Psoas muscle (tissue), 8 donors: ENCODE results near the gene SUPT4H1. TPM values are rescaled to one million over a fixed set of nuclear protein-coding genes. Genes with fewer than 3 reads are reported as not detected.

Source experiments
- ATAC-seq, 4 donors: fragments of 200-7000 bp; cut with Tn5 transposase; one replicate each; pipeline ENCODE4 v1.9.1; 2020; ENCODE audit warnings: moderate library complexity in 3 of 4, mild to moderate bottlenecking in 2 of 4
- DNase-seq, 2 donors: peaks; one replicate each; pipeline ENCODE4 v3.0.0-alpha.2; 2020
- H3K27ac ChIP-seq: fragments of 200-600 bp; one replicate; pipeline ENCODE4 v1.8.0; 2022
- H3K27me3 ChIP-seq, 3 donors: fragments of 200-600 bp in 1 of 3; one replicate each; pipeline versions ENCODE4 v1.6.1 to v1.8.0; 2013 to 2022; ENCODE audit warnings: low read length in 2 of 3, mild to moderate bottlenecking in 2 of 3, moderate library complexity in 1 of 3; ENCODE audit not compliant: insufficient read depth in 3 of 3
- H3K36me3 ChIP-seq, 2 donors: fragments of 200-600 bp in 1 of 2; one replicate each; pipeline versions ENCODE4 v1.6.1 to v1.8.0; 2013 to 2022; ENCODE audit warnings: low read depth in 1 of 2, mild to moderate bottlenecking in 1 of 2, moderate library complexity in 1 of 2; ENCODE audit not compliant: insufficient read depth in 1 of 2
- H3K4me1 ChIP-seq: fragments of 200-600 bp; one replicate; pipeline ENCODE4 v1.8.0; 2022
- H3K4me3 ChIP-seq: fragments of 200-600 bp; one replicate; pipeline ENCODE4 v1.8.0; 2022; ENCODE audit warnings: mild to moderate bottlenecking
- H3K9me3 ChIP-seq: fragments of 200-600 bp; one replicate; pipeline ENCODE4 v1.8.0; 2022
- WGBS, 3 donors: extraction: QIAGEN DNeasy Blood & Tissue Kit; methylation state at CpG; one replicate each; pipeline versions ENCODE4 v1.1.6 to v1.1.7; 2013; 5-methylcytosine and 5-hydroxymethylcytosine counted together
- intact Hi-C, 2 donors: fragments of 100-400 bp; cut with DNase I; formaldehyde crosslinking; loops; one replicate each; pipeline versions ENCODE4 v1.11.0 to v1.14.2; 2022
- polyA plus RNA-seq, 3 donors: library from polyadenylated mRNA; stranded (reverse); fragments of 200-250 nt; gene quantifications; one replicate each; pipeline ENCODE4 v1.2.3, GENCODE V29; 2013
- total RNA-seq, 4 donors: library from RNA; stranded (reverse); fragmentation: NEBNext Ultra II Directional in 2 of 4; extraction: Animal tissue kit (Norgen Biotek cat#: 25700) in 2 of 4; gene quantifications; one replicate each; pipeline versions ENCODE4 v1.2.1 to v1.2.4, GENCODE V29; 2021 to 2023
- TF ChIP-seq, protein P1 (sequence below): fragments of 200-600 bp; IDR thresholded peaks from one replicate; pipeline ENCODE4 v1.8.0; 2022; ENCODE audit warnings: antibody characterized with exemption
- donor health status: healthy with polysubstance abuse.
- donor health status: DM: no; HTN: no; CAD: no; lungs with moderate emphysema.
- donor health status: Bipolar disorder and iron deficiency.
- donor health status: healthy.
- donor health status: DM: yes; HTN: yes; CAD: no.
- donor health status: DM: no; HTN: no; CAD: no.
- donor health status: DM: no; HTN: no; CAD: no.
- donor health status: DM: yes; HTN: yes; CAD: no.

Gene SUPT4H1
- total and polyA plus RNA-seq, 7 donors = 52.1 to 86.8 (median 58.2) TPM

- Histone ChIP-seq H3K4me3 (no peak overlapping the region), H3K27ac (no peak overlapping the region), H3K36me3 (peaks cover 0 to 18% of the 10 kb centered on the region in 2 donors), H3K9me3 (no peaks in the 10 kb centered on the region), H3K27me3 (peaks cover 0 to 9% (median 0%) of the 10 kb centered on the region in 3 donors), H3K4me1 (no peaks in the 10 kb centered on the region)
- ATAC-seq (no peak), DNase-seq (no peak)
- intact Hi-C loops = no loop called here
- TF ChIP-seq, protein P1, sequence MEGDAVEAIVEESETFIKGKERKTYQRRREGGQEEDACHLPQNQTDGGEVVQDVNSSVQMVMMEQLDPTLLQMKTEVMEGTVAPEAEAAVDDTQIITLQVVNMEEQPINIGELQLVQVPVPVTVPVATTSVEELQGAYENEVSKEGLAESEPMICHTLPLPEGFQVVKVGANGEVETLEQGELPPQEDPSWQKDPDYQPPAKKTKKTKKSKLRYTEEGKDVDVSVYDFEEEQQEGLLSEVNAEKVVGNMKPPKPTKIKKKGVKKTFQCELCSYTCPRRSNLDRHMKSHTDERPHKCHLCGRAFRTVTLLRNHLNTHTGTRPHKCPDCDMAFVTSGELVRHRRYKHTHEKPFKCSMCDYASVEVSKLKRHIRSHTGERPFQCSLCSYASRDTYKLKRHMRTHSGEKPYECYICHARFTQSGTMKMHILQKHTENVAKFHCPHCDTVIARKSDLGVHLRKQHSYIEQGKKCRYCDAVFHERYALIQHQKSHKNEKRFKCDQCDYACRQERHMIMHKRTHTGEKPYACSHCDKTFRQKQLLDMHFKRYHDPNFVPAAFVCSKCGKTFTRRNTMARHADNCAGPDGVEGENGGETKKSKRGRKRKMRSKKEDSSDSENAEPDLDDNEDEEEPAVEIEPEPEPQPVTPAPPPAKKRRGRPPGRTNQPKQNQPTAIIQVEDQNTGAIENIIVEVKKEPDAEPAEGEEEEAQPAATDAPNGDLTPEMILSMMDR = no peak
- 84 to 87% (median 86%) methylated on average over 5 of the region's 5 CpGs for WGBS, 3 donors
These were observed 11.6 kb downstream of the SUPT4H1 start for GRCh38 chr17:58340405-58340876.

DNA sequence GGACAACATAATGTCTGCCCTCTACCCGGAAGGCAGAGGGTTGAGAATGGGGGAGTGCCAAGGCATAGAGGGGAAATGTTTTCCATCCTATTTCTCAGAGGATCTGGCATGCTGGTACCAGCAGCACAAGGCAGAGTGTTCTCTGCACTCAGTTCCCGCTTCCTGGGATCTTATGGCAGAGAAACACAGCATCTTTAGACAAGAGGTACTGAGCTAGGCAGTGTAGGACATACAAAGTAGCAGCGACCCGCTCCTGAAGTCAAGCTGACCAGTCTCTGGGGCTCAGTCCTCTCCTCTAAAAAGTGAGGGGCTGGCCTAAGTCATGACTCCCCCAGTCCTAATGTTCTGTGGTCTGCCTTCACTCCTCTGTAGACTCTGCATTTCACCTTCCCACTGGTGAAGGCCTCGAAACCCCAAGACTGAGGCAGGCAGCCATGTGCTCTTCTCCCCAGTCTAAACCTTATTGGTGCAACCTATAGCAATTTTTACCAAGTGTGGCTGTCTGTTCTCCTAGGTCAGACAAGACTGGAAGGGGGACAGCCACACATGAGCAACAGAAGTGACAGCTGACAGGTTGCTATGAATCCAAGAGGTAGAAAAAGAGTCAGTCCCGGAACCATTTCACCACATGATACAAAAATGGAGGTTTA is 12.1 kb downstream of the SUPT4H1 start:
- no peak for DNase-seq
- intact Hi-C loops = no loop called here
- H3K4me1 ChIP-seq = no peaks in the 10 kb centered on the region

DNA sequence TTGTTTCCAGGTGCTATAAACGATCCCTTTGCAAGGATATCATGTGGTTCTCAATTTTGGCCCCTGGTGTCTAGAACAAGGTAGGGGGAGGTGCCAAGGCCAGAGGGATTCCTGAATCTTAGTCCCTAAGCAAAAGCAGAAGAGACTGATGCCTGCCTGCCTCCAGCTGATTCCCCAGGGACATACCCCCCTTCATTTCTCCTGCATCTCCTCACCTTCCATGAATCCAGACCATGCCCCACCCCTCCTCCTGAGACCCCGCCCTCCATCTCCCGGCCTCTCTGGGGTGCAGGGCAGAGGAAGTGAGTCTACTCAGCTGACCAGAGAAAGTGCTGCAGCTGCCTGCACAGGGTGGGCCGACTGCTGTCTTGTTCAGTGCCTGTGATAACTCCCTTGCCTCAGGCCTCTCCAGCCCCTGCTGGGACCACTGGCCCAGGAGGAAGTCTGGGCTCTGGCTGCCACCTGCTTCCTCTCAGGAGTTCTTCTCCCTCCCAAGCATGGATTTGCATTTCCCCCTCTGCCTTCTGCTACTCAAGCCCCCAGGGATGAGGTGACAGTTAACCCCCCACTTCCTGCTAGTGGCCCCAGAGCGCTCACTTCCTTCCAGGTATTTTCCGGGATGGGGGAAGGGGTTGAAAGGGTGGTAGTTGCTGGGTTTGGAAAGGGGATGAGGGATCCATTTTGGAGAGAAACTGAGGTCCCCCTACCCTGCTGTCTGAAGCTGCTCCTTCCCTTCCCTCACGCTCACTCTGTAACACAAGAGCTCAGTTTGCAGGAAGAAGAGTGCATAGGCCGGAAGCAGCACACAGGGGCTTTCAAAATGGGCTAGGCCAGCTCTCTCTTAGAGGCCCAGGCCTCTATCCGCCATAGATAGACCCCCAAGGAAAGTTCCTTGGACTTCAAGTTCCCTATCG is 12.9 kb downstream of the SUPT4H1 start:
- Histone ChIP-seq H3K36me3 (peaks cover 0 to 5% of the 10 kb centered on the region in 2 donors), H3K27me3 (peaks cover 0 to 9% (median 0%) of the 10 kb centered on the region in 3 donors), H3K27ac (peak overlapping the region; percentile 5), H3K4me3 (peak overlapping the region; percentile 11), H3K9me3 (no peaks in the 10 kb centered on the region), H3K4me1 (no peaks in the 10 kb centered on the region)
- 51 to 60% (median 54%) methylated on average over 10 of the region's 10 CpGs for WGBS, 3 donors
- DNase-seq = peak in 1 of 2 donors; percentile 72
- peak in 2 of 4 donors; percentile 33 to 39 for ATAC-seq
- intact Hi-C loops = no loop called here
- TF ChIP-seq, protein P1 = no peak

More for the DNA sequence above, 12.1 kb downstream of the SUPT4H1 start:
- Histone ChIP-seq H3K27me3 (peaks cover 0 to 9% (median 0%) of the 10 kb centered on the region in 3 donors), H3K36me3 (peaks cover 0 to 12% of the 10 kb centered on the region in 2 donors), H3K9me3 (no peaks in the 10 kb centered on the region), H3K27ac (peak overlapping the region; percentile 5), H3K4me3 (peak overlapping the region; percentile 11)
- TF ChIP-seq, protein P1 = no peak
- ATAC-seq = no peak
- WGBS, 3 donors = 89 to 93% (median 91%) methylated on average over 6 of the region's 6 CpGs

- intact Hi-C loops = no loop called here
- no peaks in the 10 kb centered on the region for H3K36me3 ChIP-seq
- no peaks in the 10 kb centered on the region for H3K9me3 ChIP-seq
- no peak overlapping the region for H3K4me3 ChIP-seq
- 81 to 86% (median 83%) methylated on average over 3 of the region's 3 CpGs for WGBS, 3 donors
- H3K27me3 ChIP-seq = peaks cover 0 to 10% (median 0%) of the 10 kb centered on the region in 3 donors
- TF ChIP-seq, protein P1 = no peak
- ATAC-seq (no peak), DNase-seq (no peak)
- no peaks in the 10 kb centered on the region for H3K4me1 ChIP-seq
- no peak overlapping the region for H3K27ac ChIP-seq
These were observed 13.6 kb downstream of the SUPT4H1 start for GRCh38 chr17:58338454-58338840.
